ENCODE results near the gene PGBD2.
A peak's percentile ranks its signal among the peaks of the same experiment; 100 is the strongest.

The PGBD2 gene

DNA sequence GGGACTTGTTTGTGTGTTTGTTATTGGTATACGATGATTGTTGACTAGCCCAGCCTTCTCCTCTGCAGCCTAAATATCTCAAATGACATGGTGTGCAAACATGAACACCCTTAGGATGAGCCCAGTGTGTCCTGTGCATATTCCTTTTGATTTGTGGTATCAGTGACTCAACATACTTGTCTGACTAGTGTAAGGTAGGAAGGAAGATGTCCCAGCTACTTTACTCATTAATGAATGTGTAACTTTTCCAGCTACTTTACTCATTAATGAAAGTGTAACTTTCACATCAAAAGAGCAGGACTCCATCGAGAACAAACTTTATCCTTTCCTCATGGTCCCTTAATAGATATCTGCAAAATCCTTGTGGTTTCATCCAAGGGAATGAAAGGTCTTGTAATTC is 44.4 kb upstream of the PGBD2 start:
- TF ChIP-seq, protein P1, sequence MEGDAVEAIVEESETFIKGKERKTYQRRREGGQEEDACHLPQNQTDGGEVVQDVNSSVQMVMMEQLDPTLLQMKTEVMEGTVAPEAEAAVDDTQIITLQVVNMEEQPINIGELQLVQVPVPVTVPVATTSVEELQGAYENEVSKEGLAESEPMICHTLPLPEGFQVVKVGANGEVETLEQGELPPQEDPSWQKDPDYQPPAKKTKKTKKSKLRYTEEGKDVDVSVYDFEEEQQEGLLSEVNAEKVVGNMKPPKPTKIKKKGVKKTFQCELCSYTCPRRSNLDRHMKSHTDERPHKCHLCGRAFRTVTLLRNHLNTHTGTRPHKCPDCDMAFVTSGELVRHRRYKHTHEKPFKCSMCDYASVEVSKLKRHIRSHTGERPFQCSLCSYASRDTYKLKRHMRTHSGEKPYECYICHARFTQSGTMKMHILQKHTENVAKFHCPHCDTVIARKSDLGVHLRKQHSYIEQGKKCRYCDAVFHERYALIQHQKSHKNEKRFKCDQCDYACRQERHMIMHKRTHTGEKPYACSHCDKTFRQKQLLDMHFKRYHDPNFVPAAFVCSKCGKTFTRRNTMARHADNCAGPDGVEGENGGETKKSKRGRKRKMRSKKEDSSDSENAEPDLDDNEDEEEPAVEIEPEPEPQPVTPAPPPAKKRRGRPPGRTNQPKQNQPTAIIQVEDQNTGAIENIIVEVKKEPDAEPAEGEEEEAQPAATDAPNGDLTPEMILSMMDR (IDR thresholded peaks at IDR 0.05; ENCODE audit: borderline replicate concordance, insufficient read depth, low read depth, low read length): no peak
- H3K4me3 ChIP-seq (ENCODE audit: low read depth, low read length): no peak overlapping the region

DNA sequence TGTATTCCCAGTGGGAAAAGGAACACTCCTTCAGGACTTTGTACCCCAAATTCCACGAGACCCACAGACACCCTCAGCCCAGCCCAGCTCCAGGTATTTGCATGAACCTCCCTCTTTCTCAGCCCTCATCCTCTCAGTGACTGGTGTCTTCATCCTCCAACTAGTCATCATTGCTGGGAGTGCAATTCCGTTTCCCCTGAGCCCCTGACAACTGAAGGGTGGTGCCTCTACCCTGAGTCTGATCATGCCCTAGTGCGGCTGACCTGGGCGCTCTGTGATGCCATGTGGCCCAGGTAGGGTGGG is 43.4 kb upstream of the PGBD2 start:
- TF ChIP-seq, protein P1 (IDR thresholded peaks at IDR 0.05; ENCODE audit: borderline replicate concordance, insufficient read depth, low read depth, low read length): no peak

DNA sequence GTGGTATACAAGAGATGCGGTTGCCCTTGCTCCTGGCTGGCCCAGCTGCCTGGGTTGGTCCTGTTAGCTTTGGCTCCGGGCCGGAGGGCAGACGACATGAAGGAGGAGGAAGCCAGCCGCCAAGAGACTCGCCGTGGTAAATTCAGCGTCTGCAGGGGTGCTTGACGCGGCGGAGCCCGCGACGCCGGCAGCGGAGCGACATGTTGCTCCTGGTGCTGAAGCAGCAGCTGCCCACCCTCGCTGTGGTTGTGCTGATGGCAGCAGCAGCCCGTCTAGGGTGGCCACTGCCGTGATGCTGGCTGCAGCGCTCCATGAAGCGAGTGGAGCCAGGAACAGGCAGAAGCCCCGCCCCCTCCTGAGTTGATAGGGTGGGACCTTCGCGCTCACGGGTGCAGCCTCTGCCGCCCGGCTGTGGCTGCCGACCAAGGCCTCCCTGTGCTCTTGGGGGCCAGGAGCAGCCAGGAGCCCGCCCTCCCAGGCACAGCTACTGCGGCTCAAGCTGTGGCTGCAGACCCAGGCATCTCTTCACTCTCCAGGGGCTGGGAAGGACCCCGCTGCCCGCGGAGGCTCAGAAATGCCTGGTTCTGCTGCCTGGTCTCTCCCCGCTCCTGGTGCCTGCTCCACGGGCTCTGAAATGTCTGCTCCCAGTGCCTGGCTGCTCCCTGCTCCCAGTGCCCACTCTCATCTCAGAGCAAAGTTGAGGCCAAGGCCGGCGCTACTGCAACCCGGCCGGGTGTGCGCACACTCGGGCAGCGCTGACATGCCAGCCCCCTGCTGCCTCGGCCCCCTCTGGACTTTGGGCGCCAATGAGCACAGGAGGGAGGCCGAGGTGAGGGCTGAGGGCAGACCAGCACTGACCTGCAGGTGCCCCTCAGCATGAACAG is 42.8 kb upstream of the PGBD2 start:
- TF ChIP-seq, protein P1 (IDR thresholded peaks at IDR 0.05; ENCODE audit: borderline replicate concordance, insufficient read depth, low read depth, low read length): no peak
- peak overlapping the region; percentile 76 for H3K4me3 ChIP-seq (ENCODE audit: low read depth, low read length)

More for the DNA sequence above, 43.4 kb upstream of the PGBD2 start:
- H3K4me3 ChIP-seq (ENCODE audit: low read depth, low read length): peak overlapping the region; percentile 76

DNA sequence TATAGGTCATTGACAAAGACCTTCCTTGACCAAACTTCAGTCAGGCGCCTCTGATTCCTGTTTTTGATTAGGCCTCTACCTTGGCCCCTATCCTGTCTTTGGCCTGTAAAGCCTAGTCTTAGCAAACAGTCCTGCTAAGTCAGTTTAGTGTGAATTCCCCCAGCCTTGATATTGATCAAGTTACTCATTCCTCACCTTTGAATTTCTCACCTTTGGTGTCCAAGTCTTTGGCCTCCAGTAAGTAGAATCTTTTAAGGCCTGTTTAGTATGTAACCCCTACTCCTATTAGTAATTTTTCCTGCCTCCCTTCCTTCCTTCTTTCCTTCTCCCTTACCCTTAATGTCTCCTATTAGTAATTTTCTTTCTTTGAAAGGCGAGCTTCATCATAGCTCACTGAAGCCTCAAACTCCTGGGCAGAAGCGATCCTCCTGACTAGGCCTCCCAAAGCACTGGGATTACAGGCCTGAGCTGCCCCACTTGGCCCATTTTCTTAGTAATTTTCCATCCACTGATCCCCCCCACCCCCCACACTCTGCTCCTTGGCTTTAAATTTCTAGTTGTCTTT is 34.1 kb upstream of the PGBD2 start:
- H3K4me3 ChIP-seq (ENCODE audit: low read depth, low read length): no peak overlapping the region
- TF ChIP-seq, protein P1 (IDR thresholded peaks at IDR 0.05; ENCODE audit: borderline replicate concordance, insufficient read depth, low read depth, low read length): no peak

DNA sequence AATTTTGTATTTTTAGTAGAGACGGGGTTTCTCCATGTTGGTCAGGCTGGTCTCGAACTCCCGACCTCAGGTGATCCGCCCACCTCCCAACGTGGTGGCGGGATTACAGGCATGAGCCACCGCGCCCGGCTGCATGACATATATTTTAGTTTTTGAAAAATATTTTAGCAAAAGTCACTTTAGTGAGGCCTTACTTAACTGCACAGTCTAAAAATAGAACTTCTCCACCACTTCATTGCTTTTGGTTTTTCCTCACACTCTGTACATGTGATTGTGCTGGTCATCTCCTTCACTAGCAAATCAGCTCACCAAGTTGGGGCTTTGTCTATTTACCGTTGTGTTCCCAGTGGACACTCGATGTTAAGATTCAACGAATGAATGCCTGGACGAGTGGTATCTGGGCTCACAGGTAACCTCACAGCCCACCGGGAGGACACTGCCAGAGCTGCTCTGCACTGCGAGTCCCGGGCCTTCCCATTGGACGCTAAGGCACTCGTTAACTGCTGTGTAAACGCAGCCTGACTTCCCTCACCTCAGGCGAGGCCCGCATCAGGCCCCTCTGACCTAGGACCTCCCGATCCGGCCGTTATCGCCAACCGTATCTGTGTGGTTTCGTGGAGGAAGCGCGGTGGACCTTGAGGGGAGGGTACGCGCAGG is 33.2 kb upstream of the PGBD2 start:
- TF ChIP-seq, protein P1 (IDR thresholded peaks at IDR 0.05; ENCODE audit: borderline replicate concordance, insufficient read depth, low read depth, low read length): no peak
- H3K4me3 ChIP-seq (ENCODE audit: low read depth, low read length): peak overlapping the region; percentile 60

DNA sequence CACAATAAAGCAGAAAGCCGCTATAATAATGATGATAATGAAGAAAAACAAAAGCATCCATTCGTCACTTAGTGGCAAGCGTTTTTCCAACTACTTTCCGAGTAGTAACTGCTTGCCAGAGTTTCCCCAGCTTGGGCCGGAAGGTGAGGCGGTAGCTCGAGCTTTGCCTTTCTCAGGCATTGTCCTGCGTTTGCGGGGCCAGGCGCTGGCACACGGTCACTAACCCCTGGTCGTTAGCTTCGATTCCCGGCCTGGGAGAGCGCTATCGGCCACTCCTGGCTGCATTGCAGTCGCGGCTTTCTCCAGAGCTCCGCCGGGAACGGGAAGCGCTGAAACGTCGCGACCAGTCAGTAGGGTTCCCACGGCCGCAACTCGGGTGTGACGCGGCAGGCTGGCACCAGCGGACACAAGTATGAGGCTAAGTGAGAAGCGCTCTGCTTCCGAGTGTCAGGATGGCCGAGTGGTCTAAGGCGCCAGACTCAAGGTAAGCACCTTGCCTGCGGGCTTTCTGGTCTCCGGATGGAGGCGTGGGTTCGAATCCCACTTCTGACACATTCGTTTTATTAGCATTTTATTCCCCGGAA is 32.5 kb upstream of the PGBD2 start:
- TF ChIP-seq, protein P1 (IDR thresholded peaks at IDR 0.05; ENCODE audit: borderline replicate concordance, insufficient read depth, low read depth, low read length): no peak
- peak overlapping the region; percentile 60 for H3K4me3 ChIP-seq (ENCODE audit: low read depth, low read length)

Data from GM12875 (cell line).